ENCODE data around the gene SCN3A.

Gene SCN3A

DNA sequence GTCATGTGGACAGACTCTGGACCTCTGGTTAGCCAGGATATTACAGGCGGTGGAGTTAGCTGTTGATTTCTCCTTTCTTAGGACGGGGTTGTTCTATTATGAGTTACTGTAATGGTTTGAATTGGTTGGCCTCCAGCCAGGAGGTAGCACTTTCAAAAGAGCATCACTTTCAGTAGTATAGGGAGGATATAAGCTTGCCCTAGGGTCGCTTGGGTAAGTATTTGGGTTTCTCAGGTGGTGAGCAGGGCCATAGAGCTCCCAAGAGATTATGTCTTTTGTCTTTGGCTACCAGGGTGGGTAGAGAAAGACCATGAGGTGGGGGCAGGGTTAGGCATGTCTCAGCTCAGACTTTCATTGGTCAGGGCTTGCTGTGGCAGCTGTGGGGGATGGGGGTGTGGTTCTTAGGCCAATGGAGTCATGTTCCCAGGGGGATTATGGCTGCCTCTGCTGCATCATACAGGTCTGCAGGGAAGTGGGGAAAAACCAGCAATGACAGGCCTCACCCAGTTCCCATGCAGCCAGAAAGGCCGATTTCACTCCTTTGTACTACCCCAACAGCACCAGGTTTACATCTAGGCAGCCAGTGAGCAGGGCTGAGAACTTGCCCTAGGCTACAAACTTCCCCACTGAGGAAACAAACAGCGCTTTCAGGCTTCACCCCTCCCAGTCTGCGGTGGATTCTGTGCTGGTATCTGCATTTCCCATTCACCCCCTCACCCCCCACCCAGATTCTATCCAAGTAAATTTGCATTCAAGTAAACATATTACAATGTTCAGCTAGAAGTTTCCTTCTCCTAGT is 159.1 kb downstream of the SCN3A start:
- DNase-seq, result no peak
